Measurements from ENCODE around the gene ADAM19.

The ADAM19 gene

DNA sequence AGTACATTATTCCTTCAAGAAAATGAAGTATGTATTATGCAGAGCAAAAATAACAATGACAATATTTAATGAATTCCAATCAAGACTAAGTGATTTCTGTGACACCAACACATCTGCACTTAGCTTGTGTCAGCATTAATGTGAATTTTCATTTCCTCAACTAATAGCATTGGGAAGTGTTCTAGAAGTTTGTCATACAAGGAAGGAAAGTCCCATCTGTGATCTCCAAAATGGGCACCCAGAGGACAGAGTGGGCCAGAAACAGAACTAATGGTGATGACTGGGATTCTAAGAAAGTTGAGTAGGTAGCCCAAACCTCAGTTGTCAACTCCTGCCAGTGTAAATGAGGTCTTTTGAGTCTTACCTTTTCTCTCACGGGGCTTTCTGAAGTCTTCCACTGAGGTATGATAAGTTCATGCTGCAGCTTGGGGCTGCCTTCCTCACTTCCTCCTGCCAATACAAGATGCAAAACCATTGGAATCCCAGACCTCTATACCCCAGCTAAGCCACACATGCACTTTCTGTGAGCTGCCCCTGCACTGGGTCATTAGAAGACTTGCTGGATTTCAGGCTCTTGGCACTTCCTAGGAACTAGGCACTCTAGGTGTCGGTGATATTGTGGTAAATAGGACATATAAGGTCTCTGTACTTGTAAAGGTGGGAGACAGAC lies 4.9 kb downstream of the ADAM19 start:
- DNase-seq (ENCODE audit: extremely low read depth, low read depth): no peak
- no peak for TF ChIP-seq CTCF (IDR thresholded peaks at IDR 0.05; ENCODE audit: low read depth, low read length)

DNA sequence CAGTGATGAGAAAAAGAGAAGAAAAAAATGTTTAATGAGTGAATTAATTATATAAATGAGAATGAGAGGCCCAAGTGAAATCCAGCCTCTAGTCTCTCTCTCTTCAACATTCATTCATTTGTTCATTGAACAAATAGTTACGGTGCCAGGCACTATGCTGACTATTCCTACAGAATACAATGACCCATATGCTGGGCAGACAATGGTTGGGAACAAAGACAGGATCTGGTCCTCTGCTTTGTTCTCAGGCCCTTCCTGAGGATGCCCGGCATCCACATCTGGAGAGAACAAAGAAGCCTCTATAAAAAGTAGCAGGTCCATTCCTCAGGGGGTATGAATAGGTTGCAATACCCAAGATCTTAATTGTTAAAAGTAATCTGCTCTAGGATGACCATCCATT lies 6.9 kb downstream of the ADAM19 start:
- DNase-seq (ENCODE audit: extremely low read depth, low read depth): no peak
- TF ChIP-seq CTCF (IDR thresholded peaks at IDR 0.05; ENCODE audit: low read depth, low read length): no peak

DNA sequence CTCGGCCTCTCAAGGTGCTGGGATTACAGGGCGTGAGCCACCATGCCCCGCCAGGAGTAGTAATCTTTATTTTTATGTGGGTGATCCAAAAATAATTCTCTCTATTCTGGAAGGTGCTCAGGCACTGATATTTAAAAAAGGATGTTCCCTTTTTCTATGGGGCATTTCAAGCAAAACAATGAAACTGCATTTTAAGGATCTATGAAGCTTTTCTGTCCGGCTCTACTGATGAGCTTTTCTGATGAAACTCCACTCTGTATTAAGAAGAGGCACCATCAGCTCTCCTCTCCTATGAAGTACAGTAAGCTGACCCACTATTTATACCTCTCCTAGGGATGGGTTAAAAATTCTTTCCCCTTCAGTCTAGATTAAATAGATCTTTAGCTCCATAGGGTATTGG lies 7.4 kb downstream of the ADAM19 start:
- DNase-seq (ENCODE audit: extremely low read depth, low read depth): no peak
- TF ChIP-seq CTCF (IDR thresholded peaks at IDR 0.05; ENCODE audit: low read depth, low read length): no peak

DNA sequence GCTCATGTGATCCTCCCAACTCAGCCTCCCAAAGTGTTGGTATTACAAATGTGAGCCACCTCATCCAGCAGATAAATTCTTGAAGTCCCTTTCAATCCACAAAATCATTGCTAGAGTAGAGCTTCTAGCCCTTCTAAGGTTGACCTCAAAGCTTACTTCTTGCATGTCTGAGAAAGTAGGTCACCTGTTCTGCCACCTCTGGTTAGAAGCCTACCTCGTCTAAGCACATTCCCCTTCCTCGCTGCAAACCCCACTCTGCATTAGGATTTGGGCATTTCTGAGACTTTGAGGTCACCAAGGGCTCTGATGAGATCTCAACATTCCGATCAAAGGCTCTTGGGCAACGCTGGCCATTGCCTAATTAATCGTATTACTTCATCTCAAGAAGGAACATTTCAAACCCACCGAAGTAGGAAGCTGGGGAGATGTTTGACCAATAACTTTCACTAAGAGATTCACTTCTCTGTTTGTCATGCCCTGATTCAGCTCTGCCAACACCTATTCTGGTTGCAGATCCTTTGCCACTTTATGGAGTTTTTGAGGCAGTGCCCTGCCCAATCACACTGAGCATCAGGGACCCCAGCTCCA lies 8.6 kb downstream of the ADAM19 start:
- no peak for TF ChIP-seq CTCF (IDR thresholded peaks at IDR 0.05; ENCODE audit: low read depth, low read length)
- DNase-seq (ENCODE audit: extremely low read depth, low read depth): no peak

DNA sequence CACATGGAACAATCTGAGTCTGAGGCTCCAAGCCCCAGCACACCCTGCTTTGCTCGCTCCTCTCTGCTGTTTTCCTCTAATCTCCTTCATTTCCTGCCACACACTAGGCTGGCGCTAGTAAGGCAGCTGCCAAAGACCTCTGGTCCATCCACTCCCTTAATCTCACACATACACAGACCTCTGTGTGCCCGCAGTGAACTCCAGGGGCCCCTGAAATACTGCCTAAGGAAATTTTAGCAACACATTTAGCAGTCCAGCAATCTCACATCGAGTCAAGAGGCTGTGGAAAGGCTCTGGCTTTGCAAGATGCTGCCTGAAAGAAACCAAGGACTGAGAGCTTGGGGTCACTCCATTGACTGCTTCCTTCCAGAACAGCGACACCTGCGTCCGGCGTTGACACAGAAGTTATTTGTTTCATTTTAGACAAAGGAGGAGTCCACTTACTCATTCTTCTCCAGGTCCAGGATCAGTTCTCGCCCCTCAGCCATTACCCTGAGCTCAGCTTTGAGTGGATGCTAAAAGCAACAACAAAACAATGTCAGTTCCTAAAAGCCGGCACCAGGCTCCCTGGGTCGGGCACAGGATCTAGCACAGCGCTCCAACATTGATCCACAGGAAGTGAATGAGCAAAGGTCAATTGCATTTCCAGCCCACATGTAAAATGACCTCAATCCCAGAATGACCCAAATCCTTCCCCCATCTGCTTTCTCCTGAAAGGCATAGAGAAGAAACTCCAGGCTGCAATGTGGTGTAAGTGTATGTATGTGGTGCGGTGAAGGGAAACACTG lies 11.5 kb downstream of the ADAM19 start:
- no peak for TF ChIP-seq CTCF (IDR thresholded peaks at IDR 0.05; ENCODE audit: low read depth, low read length)
- DNase-seq (ENCODE audit: extremely low read depth, low read depth): no peak

DNA sequence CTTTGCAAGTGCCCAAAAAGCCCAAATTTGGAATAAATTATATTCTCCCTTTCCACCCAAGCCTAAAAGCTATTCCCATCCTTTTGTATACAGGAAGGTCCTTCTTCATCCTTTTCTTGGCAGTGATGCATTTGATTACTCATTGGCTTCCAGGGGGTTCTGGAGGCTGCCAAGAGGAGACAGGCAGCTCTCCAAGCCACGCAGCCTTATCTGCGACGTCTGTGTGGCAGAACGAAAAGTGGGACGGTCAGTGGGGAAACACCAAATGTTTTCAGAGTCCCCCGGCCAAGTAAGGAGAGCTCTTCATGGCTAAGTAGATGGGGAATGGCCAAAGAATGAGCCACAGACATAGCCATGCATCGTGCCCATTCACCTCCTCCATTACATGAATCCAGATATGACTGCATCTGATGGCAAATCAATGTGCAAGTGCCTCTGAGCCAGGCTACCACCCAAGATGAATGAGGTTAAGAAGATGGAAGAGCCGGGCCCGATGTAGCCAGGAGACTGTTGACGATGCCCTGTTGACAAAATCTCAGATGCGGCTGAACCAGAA lies 12.1 kb downstream of the ADAM19 start:
- no peak for TF ChIP-seq CTCF (IDR thresholded peaks at IDR 0.05; ENCODE audit: low read depth, low read length)
- peak; percentile 83 for DNase-seq (ENCODE audit: extremely low read depth, low read depth)

DNA sequence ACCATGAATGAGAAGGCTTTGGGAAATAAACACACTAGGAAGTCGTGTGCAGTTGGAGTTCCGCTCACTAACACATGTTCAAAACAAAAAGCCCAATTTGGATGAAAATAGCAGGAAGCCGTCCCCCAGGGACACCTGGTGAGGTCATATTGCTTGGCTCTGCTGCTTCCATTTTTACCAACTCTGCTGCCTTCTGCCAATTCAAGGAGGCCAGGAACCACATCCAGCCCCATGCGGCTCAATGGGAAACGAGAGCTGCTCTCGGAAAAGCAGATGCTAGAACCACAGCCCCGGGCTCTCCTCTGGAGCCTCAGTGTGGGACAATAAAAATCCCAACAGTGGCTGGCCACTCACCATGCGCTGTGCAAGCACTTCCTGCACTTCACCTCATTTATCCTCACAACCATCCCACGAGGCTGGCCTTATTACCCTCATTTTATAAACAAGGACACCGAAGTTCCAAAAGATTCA lies 13.4 kb downstream of the ADAM19 start:
- no peak for TF ChIP-seq CTCF (IDR thresholded peaks at IDR 0.05; ENCODE audit: low read depth, low read length)

More for the DNA sequence above, 13.4 kb downstream of the ADAM19 start:
- DNase-seq (ENCODE audit: extremely low read depth, low read depth): peak; percentile 77
